Measurements from ENCODE around the gene PPP3CA. TPM values are rescaled to one million over a fixed set of nuclear protein-coding genes. Genes with fewer than 3 reads are reported as not detected.
"Not testable (repeated sequence)": the region's sequence is repeated elsewhere in the genome, so short reads cannot be mapped to it uniquely, and the experiment has no call there.

PPP3CA gene
- total RNA-seq, 2 donors from 2014 or later = 22.0 to 25.7 TPM

GRCh38 chr4:101265816-101266172, 81.5 kb downstream of the PPP3CA start:
- DNase-seq = no peak
- intact Hi-C loops (cut with DNase I) = no loop called here
- no peak for ATAC-seq

GRCh38 chr4:101264993-101265815, 82.1 kb downstream of the PPP3CA start:
- no peak for ATAC-seq
- intact Hi-C loops (cut with DNase I) = no loop called here

GRCh38 chr4:101264512-101264911, 82.8 kb downstream of the PPP3CA start:
- ATAC-seq = no peak
- no peak for DNase-seq
- intact Hi-C loops (cut with DNase I) = no loop called here

More at GRCh38 chr4:101264993-101265815, 82.1 kb downstream of the PPP3CA start:
- DNase-seq = no peak

- intact Hi-C loops (cut with DNase I) = no loop called here
- ATAC-seq (no peak), DNase-seq (no peak)
Measured at GRCh38 chr4:101262683-101263082, 84.6 kb downstream of the PPP3CA start.

GRCh38 chr4:101259876-101260275, 87.5 kb downstream of the PPP3CA start:
- intact Hi-C loops (cut with DNase I) = no loop called here
- no peak for DNase-seq
- no peak for ATAC-seq

- no peak for DNase-seq
- intact Hi-C loops (cut with DNase I) = no loop called here
- ATAC-seq = no peak
Measured at GRCh38 chr4:101258883-101259282, 88.4 kb downstream of the PPP3CA start.

- intact Hi-C loops (cut with DNase I) = no loop called here
- DNase-seq = no peak
- no peak for ATAC-seq
Measured at GRCh38 chr4:101256222-101256621, 91.1 kb downstream of the PPP3CA start.

- intact Hi-C loops (cut with DNase I) = no loop called here
- ATAC-seq = no peak
Measured at GRCh38 chr4:101254776-101255175, 92.5 kb downstream of the PPP3CA start.

GRCh38 chr4:101253121-101253520, 94.2 kb downstream of the PPP3CA start:
- DNase-seq (no peak), ATAC-seq (no peak)
- intact Hi-C loops (cut with DNase I) = no loop called here

More at GRCh38 chr4:101254776-101255175, 92.5 kb downstream of the PPP3CA start:
- DNase-seq = no peak

- ATAC-seq (no peak), DNase-seq (no peak)
- intact Hi-C loops (cut with DNase I) = no loop called here
Measured at GRCh38 chr4:101252721-101253120, 94.6 kb downstream of the PPP3CA start.

- DNase-seq (no peak), ATAC-seq (no peak)
- intact Hi-C loops (cut with DNase I) = no loop called here
Measured at GRCh38 chr4:101251261-101251660, 96.1 kb downstream of the PPP3CA start.

- ATAC-seq = no peak
- intact Hi-C loops (cut with DNase I) = no loop called here
- DNase-seq = no peak
Measured at GRCh38 chr4:101244349-101244748, 103.0 kb downstream of the PPP3CA start.

GRCh38 chr4:101242441-101242840, 104.9 kb downstream of the PPP3CA start:
- ATAC-seq (no peak), DNase-seq (no peak)
- intact Hi-C loops (cut with DNase I) = no loop called here

- ATAC-seq = no peak
Measured at GRCh38 chr4:101240099-101240498, 107.2 kb downstream of the PPP3CA start.

GRCh38 chr4:101239665-101240064, 107.7 kb downstream of the PPP3CA start:
- ATAC-seq (no peak), DNase-seq (no peak)
- intact Hi-C loops (cut with DNase I) = no loop called here

More at GRCh38 chr4:101240099-101240498, 107.2 kb downstream of the PPP3CA start:
- no peak for DNase-seq
- intact Hi-C loops (cut with DNase I) = no loop called here

GRCh38 chr4:101238706-101239105, 108.6 kb downstream of the PPP3CA start:
- intact Hi-C loops (cut with DNase I) = no loop called here
- peak in 1 of 2 donors; percentile 64 for ATAC-seq
- DNase-seq = no peak

GRCh38 chr4:101237773-101238172, 109.6 kb downstream of the PPP3CA start:
- ATAC-seq (no peak), DNase-seq (no peak)
- intact Hi-C loops (cut with DNase I) = no loop called here

GRCh38 chr4:101236097-101236496, 111.2 kb downstream of the PPP3CA start:
- intact Hi-C loops (cut with DNase I) = no loop called here
- DNase-seq (no peak), ATAC-seq (no peak)

- DNase-seq; ATAC-seq; intact Hi-C loops (cut with DNase I): not testable (repeated sequence)
Measured at GRCh38 chr4:101234141-101234540, 113.2 kb downstream of the PPP3CA start.

- ATAC-seq (peak; percentile 74 to 94), DNase-seq (peak; percentile 21)
- intact Hi-C loops (cut with DNase I) = no loop called here
Measured at GRCh38 chr4:101232074-101232776, 115.1 kb downstream of the PPP3CA start.

Data from left cardiac atrium (tissue), 4 donors.